Esophagus muscularis mucosa (tissue), 4 donors: Measurements from ENCODE around the gene GABRA5. TPM values are rescaled to one million over a fixed set of nuclear protein-coding genes. Genes with fewer than 3 reads are reported as not detected.

Experiments used
- DNase-seq: peaks from one replicate; pipeline ENCODE4 v3.0.0-alpha.2; 2017; ENCODE audit errors: extremely low spot score
- H3K27ac ChIP-seq, 4 donors: fragments of 200-600 bp; sonication (generic); replicated peaks in 1 of 4; 1 replicate in 3 of 4; 2 replicates in 1 of 4; pipeline ENCODE4 v1.5.1; 2016 to 2019; ENCODE audit warnings: mild to moderate bottlenecking in 1 of 4
- H3K27me3 ChIP-seq, 4 donors: fragments of 200-600 bp; sonication (generic); one replicate each; pipeline versions ENCODE4 v1.5.1 to v1.6.0; 2016 to 2019
- H3K36me3 ChIP-seq, 4 donors: fragments of 200-600 bp; sonication (generic); one replicate each; pipeline ENCODE4 v1.5.1; 2016 to 2019
- H3K4me1 ChIP-seq, 4 donors: fragments of 200-600 bp; sonication (generic); one replicate each; pipeline ENCODE4 v1.5.1; 2016 to 2019
- H3K4me3 ChIP-seq, 4 donors: fragments of 200-600 bp; sonication (generic); 1 replicate in 2 of 4; 2 replicates in 2 of 4; pipeline ENCODE4 v1.5.1; 2016 to 2019; ENCODE audit warnings: mild to moderate bottlenecking in 4 of 4, moderate library complexity in 1 of 4
- H3K9me3 ChIP-seq, 4 donors: fragments of 200-600 bp; sonication (generic); 1 replicate in 3 of 4; 2 replicates in 1 of 4; pipeline ENCODE4 v1.5.1; 2016 to 2019
- EP300 ChIP-seq: sonication (generic); formaldehyde crosslinking; IDR thresholded peaks from one replicate; pipeline ENCODE4 v1.6.1; 2017; ENCODE audit warnings: antibody characterized with exemption
- POLR2A ChIP-seq: fragments of 450-650 bp; IDR thresholded peaks from one replicate; pipeline ENCODE4 v1.6.1; 2017; ENCODE audit warnings: antibody characterized with exemption, moderate library complexity, mild to moderate bottlenecking, low read depth
- POLR2AphosphoS5 ChIP-seq, 2 donors: sonication (generic); formaldehyde crosslinking; IDR thresholded peaks; one replicate each; pipeline ENCODE4 v1.6.1; 2017; ENCODE audit warnings: antibody characterized with exemption in 2 of 2
- WGBS: methylation state at CpG from one replicate; pipeline ENCODE4 v1.1.5; 2018; 5-methylcytosine and 5-hydroxymethylcytosine counted together
- intact Hi-C: fragments of 100-400 bp; cut with DNase I; formaldehyde crosslinking; loops from one replicate; pipeline ENCODE4 v1.15.1; 2023
- total RNA-seq, 4 donors: library from RNA; depleted of rRNA; stranded (reverse); fragments of >200 nt; gene quantifications; one replicate each; pipeline versions ENCODE4 v1.1.0 to v1.2.1, GENCODE V29; 2016
- TF ChIP-seq, protein P1 (sequence below), 3 experiments: fragments of 200-600 bp in 2 of 3; fragments of 450-650 bp in 1 of 3; sonication (generic) in 2 of 3; IDR thresholded peaks; one replicate each; pipeline ENCODE4 v1.5.1; 2017 to 2019; ENCODE audit warnings: antibody characterized with exemption in 3 of 3, mild to moderate bottlenecking in 2 of 3, moderate library complexity in 1 of 3

The GABRA5 gene
- total RNA-seq, 4 donors from 2014 or later = 10.3 to 103 (median 38.0) TPM

DNA sequence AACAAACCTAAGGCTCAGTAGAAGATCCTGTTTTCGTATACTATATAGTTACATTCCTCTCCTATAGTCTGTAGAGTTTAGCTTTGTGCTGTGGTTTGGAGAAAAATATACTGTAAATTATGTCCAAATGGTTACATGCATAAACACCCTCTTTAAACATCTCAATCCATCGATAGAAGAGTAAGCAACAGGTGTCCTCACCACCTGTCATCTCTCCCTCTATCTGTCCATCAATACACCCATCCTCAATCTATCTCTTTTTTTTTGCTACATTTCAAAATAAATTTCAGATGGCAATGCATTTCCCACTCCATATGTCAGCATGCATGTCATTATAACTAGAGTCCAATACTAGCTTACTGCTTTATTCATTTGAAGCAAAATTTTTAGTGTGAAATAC, 83.1 kb downstream of the GABRA5 start:
- H3K9me3 ChIP-seq = peaks cover 0 to 16% (median 3%) of the 10 kb centered on the region in 4 donors
- no peak overlapping the region for H3K4me3 ChIP-seq
- no peak overlapping the region for H3K27ac ChIP-seq
- no peak for DNase-seq
- H3K27me3 ChIP-seq = no peaks in the 10 kb centered on the region
- WGBS = 81% methylated on average over 2 of the region's 2 CpGs
- intact Hi-C loops = no loop called here
- H3K36me3 ChIP-seq = peaks cover 0 to 10% (median 2%) of the 10 kb centered on the region in 4 donors
- no peak for TF ChIP-seq EP300
- TF ChIP-seq, protein P1, sequence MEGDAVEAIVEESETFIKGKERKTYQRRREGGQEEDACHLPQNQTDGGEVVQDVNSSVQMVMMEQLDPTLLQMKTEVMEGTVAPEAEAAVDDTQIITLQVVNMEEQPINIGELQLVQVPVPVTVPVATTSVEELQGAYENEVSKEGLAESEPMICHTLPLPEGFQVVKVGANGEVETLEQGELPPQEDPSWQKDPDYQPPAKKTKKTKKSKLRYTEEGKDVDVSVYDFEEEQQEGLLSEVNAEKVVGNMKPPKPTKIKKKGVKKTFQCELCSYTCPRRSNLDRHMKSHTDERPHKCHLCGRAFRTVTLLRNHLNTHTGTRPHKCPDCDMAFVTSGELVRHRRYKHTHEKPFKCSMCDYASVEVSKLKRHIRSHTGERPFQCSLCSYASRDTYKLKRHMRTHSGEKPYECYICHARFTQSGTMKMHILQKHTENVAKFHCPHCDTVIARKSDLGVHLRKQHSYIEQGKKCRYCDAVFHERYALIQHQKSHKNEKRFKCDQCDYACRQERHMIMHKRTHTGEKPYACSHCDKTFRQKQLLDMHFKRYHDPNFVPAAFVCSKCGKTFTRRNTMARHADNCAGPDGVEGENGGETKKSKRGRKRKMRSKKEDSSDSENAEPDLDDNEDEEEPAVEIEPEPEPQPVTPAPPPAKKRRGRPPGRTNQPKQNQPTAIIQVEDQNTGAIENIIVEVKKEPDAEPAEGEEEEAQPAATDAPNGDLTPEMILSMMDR (IDR thresholded peaks at IDR 0.05) = no peak
- no peak for TF ChIP-seq POLR2A
- no peak for TF ChIP-seq POLR2AphosphoS5 (IDR thresholded peaks at IDR 0.05)
- H3K4me1 ChIP-seq = no peaks in the 10 kb centered on the region

DNA sequence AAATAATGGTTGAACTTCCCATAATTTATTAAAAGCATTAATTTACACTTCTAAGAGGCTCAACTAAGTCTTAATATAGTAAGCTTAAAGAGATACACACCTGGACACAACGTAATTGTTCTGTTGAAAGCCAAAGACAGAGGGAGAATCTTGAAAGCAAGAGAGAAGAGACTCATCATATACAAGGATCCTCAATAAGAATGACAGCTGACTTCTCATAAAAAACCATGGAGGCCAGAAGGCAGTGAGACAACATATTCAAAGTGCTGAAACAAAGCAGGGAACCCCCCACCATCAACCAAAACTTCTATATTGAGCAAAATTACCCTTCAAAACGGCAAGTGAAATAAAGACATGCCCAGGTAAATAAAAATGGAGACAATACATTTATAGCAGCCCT, 87.5 kb downstream of the GABRA5 start:
- Histone ChIP-seq H3K4me3 (no peak overlapping the region), H3K27me3 (no peaks in the 10 kb centered on the region), H3K4me1 (no peaks in the 10 kb centered on the region), H3K36me3 (no peaks in the 10 kb centered on the region), H3K27ac (no peak overlapping the region), H3K9me3 (peaks cover 0 to 16% (median 6%) of the 10 kb centered on the region in 4 donors)
- TF ChIP-seq, protein P1 (IDR thresholded peaks at IDR 0.05) = no peak
- TF ChIP-seq POLR2AphosphoS5 (IDR thresholded peaks at IDR 0.05) = no peak
- no peak for TF ChIP-seq POLR2A
- TF ChIP-seq EP300 = no peak
- 53% methylated on average over 2 of the region's 2 CpGs for WGBS
- no peak for DNase-seq
- intact Hi-C loops = no loop called here

DNA sequence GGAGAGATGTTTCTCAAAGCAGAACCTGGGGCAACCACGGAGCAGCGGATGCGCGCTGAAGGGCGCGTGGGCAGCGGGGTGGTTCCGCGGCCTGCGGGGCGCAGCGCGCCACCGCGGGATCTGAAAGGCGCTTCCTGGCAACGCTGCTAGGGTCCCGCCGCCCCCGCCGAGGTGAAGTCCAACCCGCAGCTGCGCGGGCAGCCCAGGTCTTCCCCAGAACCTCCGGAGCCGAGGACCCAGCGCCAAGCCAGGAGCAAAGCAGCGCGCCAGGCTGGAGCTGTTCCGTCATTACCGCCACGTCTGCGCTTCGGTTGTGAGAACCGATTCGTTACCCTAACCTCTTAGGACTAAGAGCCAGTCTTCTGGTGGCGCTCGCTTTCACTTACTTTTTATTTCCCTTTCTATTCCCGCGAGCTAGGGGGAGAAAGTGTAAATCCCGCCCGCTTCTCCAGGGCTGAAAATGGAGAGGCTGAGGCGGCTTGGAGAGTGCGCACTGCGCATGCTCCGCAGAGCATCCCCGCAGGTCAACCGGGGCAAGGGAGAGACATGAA, 100.9 kb downstream of the GABRA5 start:
- H3K36me3 ChIP-seq = no peaks in the 10 kb centered on the region
- peaks cover 0 to 59% (median 3%) of the 10 kb centered on the region in 4 donors for H3K27me3 ChIP-seq
- no peaks in the 10 kb centered on the region for H3K9me3 ChIP-seq
- H3K27ac ChIP-seq = no peak overlapping the region
- intact Hi-C loops = no loop called here
- DNase-seq = no peak
- peaks cover 0 to 17% (median 4%) of the 10 kb centered on the region in 4 donors for H3K4me1 ChIP-seq
- TF ChIP-seq POLR2AphosphoS5 (IDR thresholded peaks at IDR 0.05) (no peak), POLR2A (no peak), EP300 (no peak)
- TF ChIP-seq, protein P1 (IDR thresholded peaks at IDR 0.05) = no peak
- no peak overlapping the region for H3K4me3 ChIP-seq
- WGBS = 5% methylated on average over 34 of the region's 48 CpGs

DNA sequence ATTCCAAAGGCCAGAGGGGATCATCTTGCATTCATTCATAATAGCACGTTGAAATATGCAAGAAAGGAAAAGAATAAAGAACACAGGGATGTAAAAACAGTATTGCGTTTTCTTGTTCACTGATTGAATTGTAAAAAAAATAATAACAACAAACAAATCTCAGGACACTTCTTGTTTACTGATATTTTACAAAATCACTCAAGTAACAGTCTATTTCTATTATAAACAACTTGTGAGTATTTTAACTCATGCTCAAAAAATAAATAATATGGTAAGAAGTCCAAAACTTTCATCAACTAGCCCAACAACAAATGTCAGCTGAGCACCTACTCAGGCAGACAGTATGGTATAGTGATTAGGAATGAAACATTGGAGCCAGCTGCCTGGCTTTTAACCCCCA, 101.9 kb downstream of the GABRA5 start:
- H3K27me3 ChIP-seq = peaks cover 0 to 61% (median 3%) of the 10 kb centered on the region in 4 donors
- H3K4me3 ChIP-seq = no peak overlapping the region
- 66% methylated on average over 2 of the region's 2 CpGs for WGBS
- no peaks in the 10 kb centered on the region for H3K36me3 ChIP-seq
- no peak for DNase-seq
- intact Hi-C loops = no loop called here
- H3K27ac ChIP-seq = no peak overlapping the region
- H3K4me1 ChIP-seq = peaks cover 0 to 17% (median 4%) of the 10 kb centered on the region in 4 donors
- TF ChIP-seq EP300 (no peak), POLR2AphosphoS5 (IDR thresholded peaks at IDR 0.05) (no peak), POLR2A (no peak)
- TF ChIP-seq, protein P1 (IDR thresholded peaks at IDR 0.05) = no peak
- no peaks in the 10 kb centered on the region for H3K9me3 ChIP-seq
